IPS-18c (cell line): Measurements from ENCODE around the gene ITGA2B.

Experiments used
- H3K4me3 ChIP-seq: 2 replicates; pipeline ENCODE4 v1.7.0; 2013; ENCODE audit warnings: low read depth, mild to moderate bottlenecking, low read length, moderate library complexity; ENCODE audit not compliant: insufficient read depth
- H3K9me3 ChIP-seq: one replicate; pipeline ENCODE4 v1.6.1; 2013; ENCODE audit warnings: mild to moderate bottlenecking, low read length, moderate library complexity; ENCODE audit not compliant: control insufficient read depth, insufficient read depth

The ITGA2B gene

GRCh38 chr17:44360826-44361225 is 28.6 kb downstream of the ITGA2B start:
- Histone ChIP-seq H3K9me3 (peaks cover 2% of the 10 kb centered on the region), H3K4me3 (no peak overlapping the region; the same call in 1 of the 2 replicates)

GRCh38 chr17:44360144-44360533 is 29.3 kb downstream of the ITGA2B start:
- H3K9me3 ChIP-seq, result peaks cover 2% of the 10 kb centered on the region
- H3K4me3 ChIP-seq, result no peak overlapping the region

GRCh38 chr17:44359458-44360143 is 29.8 kb downstream of the ITGA2B start:
- no peak overlapping the region for H3K4me3 ChIP-seq
- peaks cover 2% of the 10 kb centered on the region for H3K9me3 ChIP-seq

- H3K4me3 ChIP-seq, result no peak overlapping the region
- H3K9me3 ChIP-seq, result no peaks in the 10 kb centered on the region
Measured at GRCh38 chr17:44359006-44359405, 30.4 kb downstream of the ITGA2B start.

- Histone ChIP-seq H3K4me3 (no peak overlapping the region), H3K9me3 (no peaks in the 10 kb centered on the region)
Measured at GRCh38 chr17:44358066-44358465, 31.4 kb downstream of the ITGA2B start.

GRCh38 chr17:44356241-44356640 is 33.2 kb downstream of the ITGA2B start:
- no peak overlapping the region for H3K4me3 ChIP-seq
- no peaks in the 10 kb centered on the region for H3K9me3 ChIP-seq

- Histone ChIP-seq H3K9me3 (no peaks in the 10 kb centered on the region), H3K4me3 (no peak overlapping the region)
Measured at GRCh38 chr17:44355642-44356099, 33.8 kb downstream of the ITGA2B start.

GRCh38 chr17:44354582-44355561 is 34.6 kb downstream of the ITGA2B start:
- H3K4me3 ChIP-seq, result peak overlapping the region; percentile 15; the same call in 1 of the 2 replicates
- no peaks in the 10 kb centered on the region for H3K9me3 ChIP-seq

GRCh38 chr17:44353672-44354331 is 35.6 kb downstream of the ITGA2B start:
- Histone ChIP-seq H3K9me3 (no peaks in the 10 kb centered on the region), H3K4me3 (peak overlapping the region; percentile 49)

GRCh38 chr17:44352828-44353671 is 36.4 kb downstream of the ITGA2B start:
- H3K4me3 ChIP-seq, result peak overlapping the region; percentile 49
- no peaks in the 10 kb centered on the region for H3K9me3 ChIP-seq

- no peak overlapping the region for H3K4me3 ChIP-seq
- H3K9me3 ChIP-seq, result no peaks in the 10 kb centered on the region
Measured at GRCh38 chr17:44351961-44352827, 37.3 kb downstream of the ITGA2B start.

GRCh38 chr17:44351464-44351863 is 38.0 kb downstream of the ITGA2B start:
- no peak overlapping the region for H3K4me3 ChIP-seq

GRCh38 chr17:44350733-44351226 is 38.7 kb downstream of the ITGA2B start:
- Histone ChIP-seq H3K9me3 (no peaks in the 10 kb centered on the region), H3K4me3 (no peak overlapping the region)

More at GRCh38 chr17:44351464-44351863, 38.0 kb downstream of the ITGA2B start:
- H3K9me3 ChIP-seq, result no peaks in the 10 kb centered on the region

GRCh38 chr17:44349553-44350070 is 39.8 kb downstream of the ITGA2B start:
- Histone ChIP-seq H3K9me3 (no peaks in the 10 kb centered on the region), H3K4me3 (no peak overlapping the region)

GRCh38 chr17:44348988-44349364 is 40.5 kb downstream of the ITGA2B start:
- no peaks in the 10 kb centered on the region for H3K9me3 ChIP-seq
- H3K4me3 ChIP-seq, result no peak overlapping the region
